Smooth muscle cell of the pulmonary artery (primary cell): ENCODE measurements around the gene AKIRIN1. TPM values are rescaled to one million over a fixed set of nuclear protein-coding genes. Genes with fewer than 3 reads are reported as not detected.

Source experiments
- total RNA-seq: library from RNA; depleted of rRNA; stranded (reverse); fragments of >200 nt; gene quantifications from 2 replicates; pipeline ENCODE4 v1.2.3, GENCODE V29; 2014

The AKIRIN1 gene
- total RNA-seq, result 45.0 and 49.9 TPM in 2 replicates

DNA sequence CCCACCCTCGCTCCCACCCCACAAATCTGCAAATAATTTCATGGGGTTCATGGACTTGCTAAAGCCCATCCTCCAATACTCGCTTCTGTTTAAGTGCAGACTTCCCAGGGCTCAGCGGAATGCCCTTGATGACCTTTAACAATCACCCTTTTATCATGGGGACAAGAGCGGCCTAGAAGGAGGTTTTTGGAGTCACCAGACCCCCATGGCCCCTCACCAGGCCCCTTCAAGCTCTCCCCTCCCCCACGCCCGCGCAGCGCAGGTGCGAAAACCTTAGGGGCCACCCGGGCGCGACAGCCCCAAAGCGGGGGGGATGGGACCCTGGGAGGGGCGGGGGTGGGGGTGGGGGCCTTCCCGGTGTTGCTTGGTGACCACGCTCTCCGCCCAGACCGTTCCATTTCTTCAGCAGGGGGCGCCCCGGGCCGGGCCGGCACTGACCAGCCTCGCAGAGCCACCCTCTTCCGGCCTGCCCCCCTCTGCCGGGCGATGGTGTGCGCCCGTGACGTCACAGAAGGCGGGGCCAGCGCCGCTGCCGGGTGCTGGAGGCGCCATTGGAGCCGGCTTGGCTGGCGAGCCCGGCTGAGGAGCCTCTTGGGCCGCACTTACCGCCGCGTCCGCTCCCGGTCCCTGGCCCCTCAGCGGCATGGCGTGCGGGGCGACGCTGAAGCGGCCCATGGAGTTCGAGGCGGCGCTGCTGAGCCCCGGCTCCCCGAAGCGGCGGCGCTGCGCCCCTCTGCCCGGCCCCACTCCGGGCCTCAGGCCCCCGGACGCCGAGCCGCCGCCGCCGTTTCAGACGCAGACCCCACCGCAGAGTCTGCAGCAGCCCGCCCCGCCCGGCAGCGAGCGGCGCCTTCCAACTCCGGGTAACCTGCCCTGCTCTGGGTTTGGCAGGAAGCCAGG, at the start of gene AKIRIN1:
AKIRIN1 (plus strand) TSS at position 539 of the 900 bp plus-strand sequence; CDS start at position 644, 105 bp downstream.

DNA sequence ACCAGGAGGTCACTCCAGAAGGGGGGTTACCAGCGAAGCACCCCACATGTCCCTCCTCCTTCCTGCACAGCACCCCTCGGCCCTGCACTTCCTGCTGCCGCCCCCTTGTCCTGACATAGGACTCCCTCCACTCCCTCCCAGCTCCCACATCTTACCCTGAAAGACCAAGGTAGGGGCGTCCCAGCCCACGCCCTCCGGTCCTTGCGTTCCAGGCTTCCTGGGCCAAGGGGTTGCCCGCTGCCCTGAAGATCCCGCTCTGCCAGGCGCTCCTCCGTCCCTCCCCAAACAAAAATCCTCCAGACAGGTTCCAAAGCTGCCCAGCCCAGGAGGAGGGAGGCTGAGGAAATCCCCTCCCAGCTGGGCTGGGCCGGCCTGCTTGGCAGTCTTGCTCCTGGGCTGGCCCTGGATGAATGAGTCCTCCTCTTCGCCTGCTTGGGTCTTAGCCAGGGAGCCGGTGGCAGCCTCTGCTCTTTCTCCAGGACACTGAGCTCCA, 49.5 kb upstream of the AKIRIN1 start, which contains the start of gene RHBDL2:
RHBDL2 (minus strand) TSS at position 304 of the 493 bp plus-strand sequence. CDS start 22,618 bp downstream, outside the sequence.

GRCh38 chr1:39026051-39026865, 35.2 kb downstream of the AKIRIN1 start, which contains the start of gene NDUFS5:
TSS of gene NDUFS5 (plus strand) at chr1:39026350. CDS start at chr1:39028725, 2,375 bp downstream.

Other genes starting within 250 kb of the AKIRIN1 start
- gene RRAGC, start 131.5 kb upstream of the AKIRIN1 start, total RNA-seq, result 34.7 and 39.4 TPM in 2 replicates
- 2.7 and 4.3 TPM in 2 replicates for gene MYCBP, start 117.9 kb upstream of the AKIRIN1 start, total RNA-seq
- 0.07 TPM in 1 of 2 replicates, not detected in the other for gene GJA9, start 109.7 kb upstream of the AKIRIN1 start, total RNA-seq
- gene RHBDL2, start 49.4 kb upstream of the AKIRIN1 start, total RNA-seq, result 0.46 and 0.91 TPM in 2 replicates
- 272 and 330 TPM in 2 replicates for gene NDUFS5, start 35.1 kb downstream of the AKIRIN1 start, total RNA-seq
- 459 and 517 TPM in 2 replicates for gene MACF1, start 213.4 kb downstream of the AKIRIN1 start, total RNA-seq